H9 (cell line): ENCODE results near the gene NKAIN2. TPM values are rescaled to one million over a fixed set of nuclear protein-coding genes. Genes with fewer than 3 reads are reported as not detected.

Experiments used
- DNase-seq: peaks from one replicate; pipeline ENCODE4 v3.0.0-alpha.2; 2017
- H2AFZ ChIP-seq: one replicate; pipeline ENCODE4 v1.6.1; 2013; ENCODE audit warnings: mild to moderate bottlenecking, low read length, control low read depth, moderate library complexity
- H2AK5ac ChIP-seq: 2 replicates; pipeline ENCODE4 v1.6.1; 2013; ENCODE audit warnings: low read length, control low read depth, mixed read lengths; ENCODE audit not compliant: insufficient read length
- H2BK120ac ChIP-seq: one replicate; pipeline ENCODE4 v1.6.1; 2013; ENCODE audit warnings: low read depth, mild to moderate bottlenecking, low read length, control low read depth, inconsistent platforms; ENCODE audit not compliant: poor library complexity, severe bottlenecking
- H2BK12ac ChIP-seq: 2 replicates; pipeline ENCODE4 v1.6.1; 2013; ENCODE audit warnings: low read length, control low read depth, mixed read lengths, low read depth; ENCODE audit not compliant: insufficient read length
- H2BK15ac ChIP-seq: 2 replicates; pipeline ENCODE4 v1.6.1; 2013; ENCODE audit warnings: low read depth, low read length, control low read depth
- H2BK20ac ChIP-seq: one replicate; pipeline ENCODE4 v1.6.1; 2013; ENCODE audit warnings: low read depth, mild to moderate bottlenecking, low read length, control low read depth, inconsistent platforms; ENCODE audit not compliant: poor library complexity, severe bottlenecking
- H2BK5ac ChIP-seq: 2 replicates; pipeline ENCODE4 v1.6.1; 2013; ENCODE audit warnings: low read length, control low read depth, mixed read lengths; ENCODE audit not compliant: insufficient read length
- H3K14ac ChIP-seq: 2 replicates; pipeline ENCODE4 v1.6.1; 2013; ENCODE audit warnings: low read length, control low read depth; ENCODE audit not compliant: insufficient read depth
- H3K18ac ChIP-seq: 2 replicates; pipeline ENCODE4 v1.6.1; 2013; ENCODE audit warnings: low read depth, mild to moderate bottlenecking, mixed read lengths, low read length, control low read depth; ENCODE audit not compliant: insufficient read length
- H3K23ac ChIP-seq: 2 replicates; pipeline ENCODE4 v1.6.1; 2013; ENCODE audit warnings: low read length, control low read depth, mixed read lengths, low read depth; ENCODE audit not compliant: insufficient read length
- H3K23me2 ChIP-seq: 2 replicates; pipeline ENCODE4 v1.6.1; 2013; ENCODE audit warnings: low read depth, mild to moderate bottlenecking, mixed read lengths, low read length, control low read depth; ENCODE audit not compliant: insufficient read length, poor library complexity, severe bottlenecking
- H3K27ac ChIP-seq: 2 replicates; pipeline ENCODE4 v1.5.1; 2013; ENCODE audit warnings: low read length, control low read depth, mixed read lengths, low read depth; ENCODE audit not compliant: insufficient read length
- H3K27me3 ChIP-seq: 2 replicates; pipeline ENCODE4 v1.6.1; 2013; ENCODE audit warnings: low read length, control low read depth, inconsistent platforms; ENCODE audit not compliant: insufficient read depth
- H3K4ac ChIP-seq: 2 replicates; pipeline ENCODE4 v1.6.1; 2013; ENCODE audit warnings: low read depth, mild to moderate bottlenecking, control low read depth, inconsistent platforms, low read length, moderate library complexity
- H3K4me1 ChIP-seq: 2 replicates; pipeline ENCODE4 v1.6.1; 2013; ENCODE audit warnings: low read length, control low read depth, inconsistent platforms; ENCODE audit not compliant: insufficient read depth
- H3K4me2 ChIP-seq: 2 replicates; pipeline ENCODE4 v1.6.1; 2013; ENCODE audit warnings: low read length, control low read depth, mixed read lengths; ENCODE audit not compliant: insufficient read length, insufficient read depth
- H3K56ac ChIP-seq: 2 replicates; pipeline ENCODE4 v1.6.1; 2013; ENCODE audit warnings: low read depth, mild to moderate bottlenecking, mixed read lengths, low read length, control low read depth; ENCODE audit not compliant: insufficient read length
- H3K79me1 ChIP-seq: 2 replicates; pipeline ENCODE4 v1.6.1; 2013; ENCODE audit warnings: low read depth, mild to moderate bottlenecking, moderate library complexity, low read length, control low read depth, inconsistent platforms; ENCODE audit not compliant: insufficient read depth, poor library complexity, severe bottlenecking
- H3K79me2 ChIP-seq: 2 replicates; pipeline ENCODE4 v1.6.1; 2013; ENCODE audit warnings: low read length, control low read depth, inconsistent platforms; ENCODE audit not compliant: insufficient read depth
- H3K9ac ChIP-seq: 2 replicates; pipeline ENCODE4 v1.6.1; 2013; ENCODE audit warnings: low read length, control low read depth, mixed read lengths; ENCODE audit not compliant: insufficient read length; ENCODE audit errors: extremely low read depth
- H3K9me3 ChIP-seq: one replicate; pipeline ENCODE4 v1.6.1; 2013; ENCODE audit warnings: low read depth, low read length, inconsistent platforms; ENCODE audit not compliant: control insufficient read depth
- H3T11ph ChIP-seq: one replicate; pipeline ENCODE4 v1.6.1; 2013; ENCODE audit warnings: mild to moderate bottlenecking, low read length, control low read depth, inconsistent platforms
- H4K20me1 ChIP-seq: one replicate; pipeline ENCODE4 v1.6.1; 2013; ENCODE audit not compliant: control insufficient read depth, insufficient read length, insufficient read depth
- H4K5ac ChIP-seq: 2 replicates; pipeline ENCODE4 v1.6.1; 2013; ENCODE audit warnings: low read depth, mild to moderate bottlenecking, mixed read lengths, low read length, control low read depth; ENCODE audit not compliant: insufficient read length
- H4K8ac ChIP-seq: replicated peaks from 2 replicates; pipeline ENCODE4 v1.6.1; 2013; ENCODE audit warnings: low read length, control low read depth, mixed read lengths, low read depth; ENCODE audit not compliant: insufficient read length
- H4K91ac ChIP-seq: 2 replicates; pipeline ENCODE4 v1.6.1; 2013; ENCODE audit warnings: low read depth, mild to moderate bottlenecking, moderate library complexity, mixed read lengths, low read length, control low read depth; ENCODE audit not compliant: insufficient read length
- H3K27ac Mint-ChIP-seq, 3 experiments: 2 replicates in 2 of 3; 3 replicates in 1 of 3; pipeline ENCODE4 v1.8.0; 2020 to 2021; ENCODE audit warnings: mixed read lengths in 3 of 3, mild to moderate bottlenecking in 1 of 3, moderate library complexity in 1 of 3
- H3K27me3 Mint-ChIP-seq: 2 replicates; pipeline ENCODE4 v1.8.0; 2021; ENCODE audit warnings: low read depth, mild to moderate bottlenecking, moderate library complexity, mixed read lengths
- H3K36me3 Mint-ChIP-seq, 3 experiments: 2 replicates in 2 of 3; 3 replicates in 1 of 3; pipeline ENCODE4 v1.8.0; 2020 to 2021; ENCODE audit warnings: low read depth in 3 of 3, mixed read lengths in 3 of 3; ENCODE audit not compliant: insufficient read depth in 1 of 3
- H3K4me1 Mint-ChIP-seq, 2 experiments: 2 replicates each; pipeline ENCODE4 v1.8.0; 2020; ENCODE audit warnings: mixed read lengths in 2 of 2
- H3K4me3 Mint-ChIP-seq, 2 experiments: 2 replicates in 1 of 2; 3 replicates in 1 of 2; pipeline ENCODE4 v1.8.0; 2020 to 2021; ENCODE audit warnings: mild to moderate bottlenecking in 2 of 2, mixed read lengths in 2 of 2, moderate library complexity in 1 of 2
- H3K9me3 Mint-ChIP-seq, 2 experiments: 2 replicates in 1 of 2; 3 replicates in 1 of 2; pipeline ENCODE4 v1.8.0; 2020; ENCODE audit warnings: mild to moderate bottlenecking in 2 of 2, mixed read lengths in 2 of 2, moderate library complexity in 1 of 2
- CTCF ChIP-seq: fragments of 200-600 bp; sonication (generic); conservative IDR thresholded peaks from 3 replicates; pipeline ENCODE4 v1.8.0; 2021; ENCODE audit warnings: antibody characterized with exemption, mild to moderate bottlenecking
- WGBS: extraction: QIAGEN DNeasy Blood & Tissue Kit; methylation state at CpG from one replicate; pipeline ENCODE4 v1.1.7; 2013; ENCODE audit warnings: missing lambda C conversion rate, low lambda C conversion rate, mixed read lengths; ENCODE audit not compliant: insufficient read length; ENCODE audit errors: extremely low coverage; 5-methylcytosine and 5-hydroxymethylcytosine counted together
- total RNA-seq: library from RNA; stranded (reverse); gene quantifications from 2 replicates; pipeline ENCODE4 v1.2.1, GENCODE V29; 2021

Gene NKAIN2
- total RNA-seq, 1 experiment from 2014 or later: 0.17 TPM

GRCh38 chr6:124490122-124490521 lies 686.5 kb downstream of the NKAIN2 start:
- Mint-ChIP-seq H3K27ac (no peak overlapping the region), H3K9me3 (no peaks in the 10 kb centered on the region), H3K36me3 (no peaks in the 10 kb centered on the region), H3K4me1 (peaks cover 13 to 16% of the 10 kb centered on the region in 2 experiments), H3K4me3 (no peak overlapping the region), H3K27me3 (no peaks in the 10 kb centered on the region)
- Histone ChIP-seq H4K5ac (no peak overlapping the region), H3K56ac (no peak overlapping the region), H4K8ac (no peak overlapping the region), H3T11ph (no peak overlapping the region), H2BK12ac (no peak overlapping the region), H4K20me1 (no peaks in the 10 kb centered on the region), H3K14ac (no peak overlapping the region), H3K4ac (no peak overlapping the region), H2BK20ac (no peak overlapping the region), H2BK5ac (no peak overlapping the region), H4K91ac (no peak overlapping the region), H3K23ac (no peak overlapping the region), H3K27ac (no peak overlapping the region), H2BK120ac (no peak overlapping the region), H2AK5ac (no peak overlapping the region), H3K79me2 (no peaks in the 10 kb centered on the region), H3K4me2 (no peak overlapping the region), H3K18ac (no peak overlapping the region), H3K9me3 (no peaks in the 10 kb centered on the region), H2BK15ac (no peak overlapping the region), H2AFZ (no peak overlapping the region), H3K4me1 (no peaks in the 10 kb centered on the region), H3K9ac (no peak overlapping the region), H3K79me1 (no peaks in the 10 kb centered on the region), H3K27me3 (no peaks in the 10 kb centered on the region), H3K23me2 (no peaks in the 10 kb centered on the region)
- WGBS: no CpG with 5 or more reads among the region's 1 CpG
- no peak for DNase-seq
- TF ChIP-seq CTCF: no peak
